HepG2 (cell line): Measurements from ENCODE around the gene OR2B3. TPM values are rescaled to one million over a fixed set of nuclear protein-coding genes. Genes with fewer than 3 reads are reported as not detected.

ENCODE experiments used
- polyA plus RNA-seq, 8 experiments: library from polyadenylated mRNA; depleted of rRNA in 3 of 8; stranded (reverse) in 7 of 8; unstranded in 1 of 8; fragments of >200 nt; fragmentation: Illumina TruSeq in 4 of 8; extraction: Trizol in 4 of 8; gene quantifications; 2 replicates each; pipeline versions ENCODE4 v1.2.1 to v1.2.3, GENCODE V29; 2011 to 2016; ENCODE audit warnings: low read depth in 4 of 8, missing spikeins in 1 of 8, mixed read lengths in 1 of 8; ENCODE audit not compliant: insufficient read depth in 1 of 8
- total RNA-seq, 5 experiments: library from RNA; depleted of rRNA; stranded (reverse); fragments of >200 nt; fragmentation: Illumina TruSeq; extraction: Trizol; gene quantifications; 2 replicates each; pipeline ENCODE4 v1.2.3, GENCODE V29; 2016; ENCODE audit warnings: low read depth in 1 of 5

The OR2B3 gene
- total and polyA plus RNA-seq, 2 of the 13 experiments (the other 11 are each of a cell fraction or from before 2014, with no cell fraction given) = not detected

Other genes starting within 250 kb of the OR2B3 start
- gene TRIM27, start 163.3 kb downstream of the OR2B3 start, total RNA-seq (2016; rRNA removed; fragmentation: Illumina TruSeq; extraction: Trizol) = 79.0 and 88.6 TPM in 2 replicates
- gene TRIM27, start 163.3 kb downstream of the OR2B3 start, polyA plus RNA-seq (2011; rRNA removed) = 108 and 112 TPM in 2 replicates
- gene ZNF311, start 82.0 kb downstream of the OR2B3 start, total RNA-seq (2016; rRNA removed; fragmentation: Illumina TruSeq; extraction: Trizol) = not detected in 2 replicates
- not detected in 2 replicates for gene ZNF311, start 82.0 kb downstream of the OR2B3 start, polyA plus RNA-seq (2011; rRNA removed)
- not detected in 2 replicates for gene OR2W1, start 42.1 kb downstream of the OR2B3 start, total RNA-seq (2016; rRNA removed; fragmentation: Illumina TruSeq; extraction: Trizol)
- not detected in 2 replicates for gene OR2W1, start 42.1 kb downstream of the OR2B3 start, polyA plus RNA-seq (2011; rRNA removed)
- not detected in 2 replicates for gene OR2J1, start 12.2 kb upstream of the OR2B3 start, total RNA-seq (2016; rRNA removed; fragmentation: Illumina TruSeq; extraction: Trizol)
- 0.05 and 0.07 TPM in 2 replicates for gene OR2J1, start 12.2 kb upstream of the OR2B3 start, polyA plus RNA-seq (2011; rRNA removed)
- not detected in 2 replicates for gene OR2J3, start 20.7 kb upstream of the OR2B3 start, total RNA-seq (2016; rRNA removed; fragmentation: Illumina TruSeq; extraction: Trizol)
- gene OR2J3, start 20.7 kb upstream of the OR2B3 start, polyA plus RNA-seq (2011; rRNA removed) = 0.46 and 0.70 TPM in 2 replicates
- not detected in 2 replicates for gene OR2J2, start 83.6 kb upstream of the OR2B3 start, total RNA-seq (2016; rRNA removed; fragmentation: Illumina TruSeq; extraction: Trizol)
- gene OR2J2, start 83.6 kb upstream of the OR2B3 start, polyA plus RNA-seq (2011; rRNA removed) = 0.09 and 0.36 TPM in 2 replicates
- gene OR14J1, start 214.4 kb upstream of the OR2B3 start, total RNA-seq (2016; rRNA removed; fragmentation: Illumina TruSeq; extraction: Trizol) = not detected in 2 replicates
- 0.08 and 0.17 TPM in 2 replicates for gene OR14J1, start 214.4 kb upstream of the OR2B3 start, polyA plus RNA-seq (2011; rRNA removed)